SK-N-MC (cell line): ENCODE measurements around the gene MEX3B.

Source experiments
- EZH2 ChIP-seq: fragments of 200-600 bp; sonication (generic); IDR thresholded peaks from one replicate; pipeline ENCODE4 v1.6.1; 2017; ENCODE audit warnings: antibody characterized with exemption
- POLR2AphosphoS5 ChIP-seq: IDR thresholded peaks from 2 replicates; pipeline ENCODE4 v1.6.1; 2012; ENCODE audit warnings: mild to moderate bottlenecking, low read depth, low read length, borderline replicate concordance

- TF ChIP-seq POLR2AphosphoS5 (no peak), EZH2 (no peak)
Observed at GRCh38 chr15:82036461-82036860, 9.4 kb downstream of the MEX3B start.
